Astrocyte of the spinal cord (primary cell): ENCODE measurements around the gene ARHGAP45.
"Not testable (repeated sequence)": the region's sequence is repeated elsewhere in the genome, so short reads cannot be mapped to it uniquely, and the experiment has no call there.

Source experiments
- DNase-seq: peaks from one replicate; pipeline ENCODE4 v3.0.0; 2011; ENCODE audit warnings: low read depth, low spot score
- H3K4me3 ChIP-seq: 2 replicates; pipeline ENCODE4 v1.5.1; 2011; ENCODE audit warnings: low read depth, mild to moderate bottlenecking, low read length, moderate library complexity
- CTCF ChIP-seq: IDR thresholded peaks from 2 replicates; pipeline ENCODE4 v1.5.1; 2012; ENCODE audit warnings: low read depth, mild to moderate bottlenecking, low read length, inconsistent platforms
- in situ Hi-C: cut with HindIII; loops from 2 replicates; pipeline ENCODE4 v1.10.0; 2017; ENCODE audit warnings: low sequenced_read_pairs

Gene ARHGAP45

GRCh38 chr19:1020868-1021425, 46.0 kb upstream of the ARHGAP45 start, which contains the start of gene TMEM259:
TMEM259 (minus strand) TSS chr19:1021123; CDS start chr19:1020996, 127 bp downstream.
- peak; percentile 98 for DNase-seq
- in situ Hi-C loops, result no loop called here
- no peak for TF ChIP-seq CTCF

GRCh38 chr19:1023883-1024188, 43.1 kb upstream of the ARHGAP45 start:
- H3K4me3 ChIP-seq, in situ Hi-C loops, DNase-seq: not testable (repeated sequence)

More at GRCh38 chr19:1020868-1021425, 46.0 kb upstream of the ARHGAP45 start, which contains the start of gene TMEM259:
- peak within 1 kb of the TSS; percentile 95 for H3K4me3 ChIP-seq

- in situ Hi-C loops, H3K4me3 ChIP-seq, DNase-seq: not testable (repeated sequence)
Observed at GRCh38 chr19:1025080-1025479, 41.9 kb upstream of the ARHGAP45 start.

GRCh38 chr19:1025960-1026782, 40.8 kb upstream of the ARHGAP45 start, which contains the start of gene CNN2:
CNN2 (plus strand) TSS chr19:1026608; CDS start chr19:1026662, 54 bp downstream.
- no peak for TF ChIP-seq CTCF
- DNase-seq, result peak; percentile 84
- in situ Hi-C loops, result no loop called here
- H3K4me3 ChIP-seq, result peak within 1 kb of the TSS; percentile 100

- H3K4me3 ChIP-seq, result peak overlapping the region; percentile 100
- in situ Hi-C loops, result no loop called here
- no peak for TF ChIP-seq CTCF
- no peak for DNase-seq
Observed at GRCh38 chr19:1026783-1027649, 40.0 kb upstream of the ARHGAP45 start.

GRCh38 chr19:1027650-1028061, 39.3 kb upstream of the ARHGAP45 start:
- TF ChIP-seq CTCF, result no peak
- in situ Hi-C loops, result no loop called here
- peak overlapping the region; percentile 100 for H3K4me3 ChIP-seq
- DNase-seq, result no peak

- TF ChIP-seq CTCF, result no peak
- peak overlapping the region; percentile 100 for H3K4me3 ChIP-seq
- in situ Hi-C loops, result no loop called here
- peak; percentile 99 for DNase-seq
Observed at GRCh38 chr19:1028062-1028926, 38.7 kb upstream of the ARHGAP45 start.
